Aorta (tissue), 5 donors: ENCODE measurements around the gene CAB39L. TPM values are rescaled to one million over a fixed set of nuclear protein-coding genes. Genes with fewer than 3 reads are reported as not detected.

ENCODE experiments used
- ATAC-seq: fragments of 200-7000 bp; cut with Tn5 transposase; one replicate; pipeline ENCODE4 v1.9.1; 2022; ENCODE audit warnings: moderate library complexity; ENCODE audit not compliant: low FRiP score
- DNase-seq, 2 donors: peaks; one replicate each; pipeline ENCODE4 v3.0.0-alpha.2; 2020
- H3K27ac ChIP-seq, 2 donors: one replicate each; pipeline ENCODE4 v1.5.1; 2013; ENCODE audit warnings: low read length in 2 of 2, mild to moderate bottlenecking in 2 of 2, moderate library complexity in 2 of 2, control low read depth in 1 of 2, inconsistent platforms in 1 of 2, low read depth in 1 of 2
- H3K27me3 ChIP-seq, 2 donors: one replicate each; pipeline ENCODE4 v1.6.1; 2013; ENCODE audit warnings: control low read depth in 1 of 2, low read length in 1 of 2, mild to moderate bottlenecking in 1 of 2, moderate library complexity in 1 of 2; ENCODE audit not compliant: insufficient read depth in 2 of 2, control insufficient read depth in 1 of 2
- H3K36me3 ChIP-seq, 2 donors: one replicate each; pipeline ENCODE4 v1.6.1; 2013; ENCODE audit warnings: control low read depth in 1 of 2, low read length in 1 of 2, mild to moderate bottlenecking in 1 of 2; ENCODE audit not compliant: insufficient read depth in 2 of 2, control insufficient read depth in 1 of 2
- H3K4me1 ChIP-seq, 2 donors: one replicate each; pipeline ENCODE4 v1.6.1; 2013; ENCODE audit warnings: low read length in 2 of 2, control low read depth in 1 of 2, mild to moderate bottlenecking in 1 of 2, moderate library complexity in 1 of 2; ENCODE audit not compliant: insufficient read depth in 2 of 2, control insufficient read depth in 1 of 2
- H3K4me3 ChIP-seq, 2 donors: one replicate each; pipeline ENCODE4 v1.5.1; 2013; ENCODE audit warnings: low read length in 2 of 2, control low read depth in 1 of 2, mild to moderate bottlenecking in 1 of 2
- H3K9me3 ChIP-seq: one replicate; pipeline ENCODE4 v1.6.1; 2013; ENCODE audit warnings: mild to moderate bottlenecking, low read length; ENCODE audit not compliant: control insufficient read depth
- WGBS, 2 donors: extraction: QIAGEN DNeasy Blood & Tissue Kit; methylation state at CpG; one replicate each; pipeline ENCODE4 v1.1.7; 2013; 5-methylcytosine and 5-hydroxymethylcytosine counted together
- intact Hi-C, 2 donors: fragments of 100-400 bp; cut with DNase I; formaldehyde crosslinking; loops; one replicate each; pipeline versions ENCODE4 v1.14.2 to v1.15.0; 2022
- polyA plus RNA-seq, 2 donors: library from polyadenylated mRNA; stranded (reverse); fragments of 200-250 nt; gene quantifications; one replicate each; pipeline ENCODE4 v1.2.3, GENCODE V29; 2013
- total RNA-seq, 2 donors: library from RNA; stranded (reverse); fragmentation: NEBNext Ultra II Directional; extraction: Animal tissue kit (Norgen Biotek cat#: 25700); gene quantifications; one replicate each; pipeline ENCODE4 v1.2.1, GENCODE V29; 2021
- donor health status: healthy with polysubstance abuse.
- donor health status: Bipolar disorder and iron deficiency.
- donor health status: DM: no; HTN: no; CAD: no.
- donor health status: DM: no; HTN: no; CAD: no.
- donor health status: DM: yes; HTN: yes; CAD: no.

CAB39L gene
- total and polyA plus RNA-seq, 4 donors: 19.3 to 33.5 (median 26.4) TPM

GRCh38 chr13:49436890-49437289, 7.0 kb downstream of the CAB39L start:
- no peaks in the 10 kb centered on the region for H3K36me3 ChIP-seq
- ATAC-seq (peak; percentile 85), DNase-seq (peak; percentile 70 to 76)
- intact Hi-C loops: loop anchor here (1.0 to 2.0 kb wide), 3 partner anchors 128 to 136 kb away; no protein-coding TSS in a partner anchor
- H3K4me1 ChIP-seq: no peaks in the 10 kb centered on the region
- no peaks in the 10 kb centered on the region for H3K9me3 ChIP-seq
- H3K27me3 ChIP-seq: no peaks in the 10 kb centered on the region
- WGBS, 2 donors: 12 to 15% methylated on average over 3 of the region's 3 CpGs
- no peak overlapping the region for H3K27ac ChIP-seq
- no peak overlapping the region for H3K4me3 ChIP-seq

- no peak for DNase-seq
- Histone ChIP-seq H3K4me1 (no peaks in the 10 kb centered on the region), H3K36me3 (no peaks in the 10 kb centered on the region), H3K27ac (no peak overlapping the region), H3K9me3 (no peaks in the 10 kb centered on the region), H3K4me3 (no peak overlapping the region), H3K27me3 (no peaks in the 10 kb centered on the region)
- intact Hi-C loops: loop anchor here (1.0 to 2.0 kb wide), 3 partner anchors 127 to 135 kb away; no protein-coding TSS in a partner anchor
- peak; percentile 63 for ATAC-seq
- WGBS, 2 donors: 2 to 4% methylated on average over 1 of the region's 1 CpG
Observed at GRCh38 chr13:49435992-49436391, 7.9 kb downstream of the CAB39L start.

DNA sequence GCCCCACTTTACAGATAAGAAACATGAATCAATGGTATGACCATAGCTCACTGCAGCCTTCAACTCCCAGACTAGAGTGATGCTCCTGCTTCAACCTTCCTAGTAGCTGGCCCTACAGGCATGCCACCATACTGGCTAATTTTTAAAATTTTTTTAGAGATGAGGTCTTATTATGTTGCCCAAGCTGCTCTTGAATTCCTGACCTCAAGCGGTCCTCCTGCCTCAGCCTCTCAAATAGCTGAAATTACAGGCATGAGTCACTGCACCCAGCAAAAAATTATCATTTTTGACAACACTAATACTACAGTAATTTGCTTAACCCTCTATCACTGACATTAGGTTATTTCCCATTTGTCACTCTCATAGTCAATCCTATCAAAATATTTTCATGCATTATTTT, 14.7 kb downstream of the CAB39L start:
- intact Hi-C loops: no loop called here
- Histone ChIP-seq H3K4me3 (no peak overlapping the region), H3K27me3 (no peaks in the 10 kb centered on the region), H3K27ac (no peak overlapping the region), H3K36me3 (no peaks in the 10 kb centered on the region), H3K4me1 (no peaks in the 10 kb centered on the region), H3K9me3 (no peaks in the 10 kb centered on the region)
- ATAC-seq: no peak
- 93 to 94% methylated on average over 1 of the region's 1 CpG for WGBS, 2 donors
- DNase-seq: no peak

GRCh38 chr13:49428041-49428763, 15.7 kb downstream of the CAB39L start:
- H3K4me1 ChIP-seq: no peaks in the 10 kb centered on the region
- no peak for ATAC-seq
- no peak overlapping the region for H3K4me3 ChIP-seq
- H3K9me3 ChIP-seq: no peaks in the 10 kb centered on the region
- WGBS, 2 donors: 98% methylated on average over 2 of the region's 2 CpGs
- DNase-seq: no peak
- no peaks in the 10 kb centered on the region for H3K27me3 ChIP-seq
- intact Hi-C loops: no loop called here
- no peaks in the 10 kb centered on the region for H3K36me3 ChIP-seq
- no peak overlapping the region for H3K27ac ChIP-seq

GRCh38 chr13:49424011-49424560, 19.8 kb downstream of the CAB39L start:
- no peak for ATAC-seq
- WGBS, 2 donors: 77 to 83% methylated on average over 7 of the region's 7 CpGs
- Histone ChIP-seq H3K4me1 (no peaks in the 10 kb centered on the region), H3K36me3 (no peaks in the 10 kb centered on the region), H3K9me3 (no peaks in the 10 kb centered on the region), H3K4me3 (no peak overlapping the region), H3K27ac (no peak overlapping the region), H3K27me3 (no peaks in the 10 kb centered on the region)
- no peak for DNase-seq
- intact Hi-C loops: no loop called here

GRCh38 chr13:49421391-49421790, 22.5 kb downstream of the CAB39L start:
- no peak for DNase-seq
- WGBS, 2 donors: 83 to 88% methylated on average over 3 of the region's 3 CpGs

GRCh38 chr13:49419276-49419675, 24.6 kb downstream of the CAB39L start:
- no peaks in the 10 kb centered on the region for H3K36me3 ChIP-seq

More at GRCh38 chr13:49421391-49421790, 22.5 kb downstream of the CAB39L start:
- peak; percentile 38 for ATAC-seq
- Histone ChIP-seq H3K9me3 (no peaks in the 10 kb centered on the region), H3K27ac (no peak overlapping the region), H3K4me3 (no peak overlapping the region), H3K36me3 (no peaks in the 10 kb centered on the region), H3K27me3 (no peaks in the 10 kb centered on the region), H3K4me1 (no peaks in the 10 kb centered on the region)
- intact Hi-C loops: no loop called here

DNA sequence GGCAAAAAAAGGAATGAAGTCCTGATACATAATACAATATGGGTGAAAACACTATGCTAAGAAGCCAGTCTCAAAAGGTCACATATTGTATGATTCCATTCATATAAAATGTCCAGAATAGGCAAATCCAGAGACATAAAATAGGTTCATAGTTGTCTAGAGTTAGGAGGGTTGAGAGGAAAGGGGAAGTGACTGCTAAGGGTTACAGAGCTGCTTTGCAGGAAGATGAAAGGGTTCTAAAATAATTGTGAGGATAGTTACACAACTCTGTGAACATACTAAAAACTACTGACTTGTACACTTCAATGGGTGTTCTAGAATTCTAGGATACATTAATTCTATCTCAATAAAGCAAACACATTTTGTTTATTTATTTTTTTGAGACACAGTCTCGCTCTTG, 25.7 kb downstream of the CAB39L start:
- Histone ChIP-seq H3K4me1 (no peaks in the 10 kb centered on the region), H3K27me3 (no peaks in the 10 kb centered on the region), H3K27ac (no peak overlapping the region), H3K36me3 (no peaks in the 10 kb centered on the region), H3K9me3 (no peaks in the 10 kb centered on the region), H3K4me3 (no peak overlapping the region)
- WGBS, 2 donors: 91 to 97% methylated on average over 1 of the region's 1 CpG
- intact Hi-C loops: no loop called here
- ATAC-seq (no peak), DNase-seq (no peak)

More at GRCh38 chr13:49419276-49419675, 24.6 kb downstream of the CAB39L start:
- H3K4me1 ChIP-seq: no peaks in the 10 kb centered on the region
- no peak overlapping the region for H3K27ac ChIP-seq
- intact Hi-C loops: no loop called here
- no peak for DNase-seq
- no peak overlapping the region for H3K4me3 ChIP-seq
- ATAC-seq: no peak
- H3K27me3 ChIP-seq: no peaks in the 10 kb centered on the region
- H3K9me3 ChIP-seq: no peaks in the 10 kb centered on the region
- 72 to 85% methylated on average over 3 of the region's 3 CpGs for WGBS, 2 donors

- WGBS, 2 donors: 96 to 97% methylated on average over 3 of the region's 3 CpGs
- Histone ChIP-seq H3K4me3 (no peak overlapping the region), H3K4me1 (no peaks in the 10 kb centered on the region), H3K27me3 (no peaks in the 10 kb centered on the region), H3K9me3 (no peaks in the 10 kb centered on the region), H3K27ac (no peak overlapping the region), H3K36me3 (no peaks in the 10 kb centered on the region)
- ATAC-seq (no peak), DNase-seq (no peak)
- intact Hi-C loops: no loop called here
Observed at GRCh38 chr13:49417161-49417560, 26.7 kb downstream of the CAB39L start.
